ENCODE results near the gene CD9.
"Not testable (repeated sequence)": the region's sequence is repeated elsewhere in the genome, so short reads cannot be mapped to it uniquely, and the experiment has no call there.

Gene CD9, protein sequence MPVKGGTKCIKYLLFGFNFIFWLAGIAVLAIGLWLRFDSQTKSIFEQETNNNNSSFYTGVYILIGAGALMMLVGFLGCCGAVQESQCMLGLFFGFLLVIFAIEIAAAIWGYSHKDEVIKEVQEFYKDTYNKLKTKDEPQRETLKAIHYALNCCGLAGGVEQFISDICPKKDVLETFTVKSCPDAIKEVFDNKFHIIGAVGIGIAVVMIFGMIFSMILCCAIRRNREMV

DNA sequence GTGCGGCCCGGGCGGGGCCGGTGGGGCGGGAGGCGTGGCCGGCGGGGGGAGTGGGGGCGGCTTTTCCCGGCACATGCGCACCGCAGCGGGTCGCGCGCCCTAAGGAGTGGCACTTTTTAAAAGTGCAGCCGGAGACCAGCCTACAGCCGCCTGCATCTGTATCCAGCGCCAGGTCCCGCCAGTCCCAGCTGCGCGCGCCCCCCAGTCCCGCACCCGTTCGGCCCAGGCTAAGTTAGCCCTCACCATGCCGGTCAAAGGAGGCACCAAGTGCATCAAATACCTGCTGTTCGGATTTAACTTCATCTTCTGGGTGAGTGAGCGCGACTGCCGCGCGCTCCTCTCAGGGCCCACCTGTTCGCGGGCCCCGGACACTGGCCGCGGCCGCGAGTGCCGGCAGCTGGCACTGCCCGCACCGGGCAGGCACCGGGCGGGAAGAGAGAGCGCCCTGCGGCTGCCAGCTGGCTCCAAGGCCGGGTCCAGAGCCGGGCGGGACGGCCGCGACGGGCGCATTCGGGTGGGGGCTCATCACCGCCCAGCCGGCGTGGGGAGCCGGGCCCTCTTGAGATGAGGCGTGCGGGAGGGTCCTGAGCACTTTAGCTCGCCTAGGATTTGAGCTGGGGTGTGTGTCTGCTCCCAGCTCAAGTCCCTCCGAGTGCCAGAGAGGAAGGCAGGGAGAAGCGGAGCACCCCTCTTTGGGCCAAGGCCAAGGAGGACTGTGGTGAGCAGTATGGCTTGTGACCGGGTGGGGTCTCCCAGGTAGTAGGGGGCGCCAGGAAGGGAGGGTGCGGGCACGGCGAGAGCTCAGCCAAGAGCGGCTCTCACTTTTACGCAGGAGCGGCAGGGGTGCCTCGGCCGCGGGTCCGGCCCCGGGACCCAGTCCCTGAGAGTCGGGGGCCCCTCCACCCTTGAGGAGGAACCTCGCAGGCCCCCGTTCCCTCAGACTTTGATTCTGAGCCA lies at the start of gene CD9:
CD9 (plus strand) TSS at position 145 of the 957 bp plus-strand sequence; CDS start at position 245, 100 bp downstream.
- in situ Hi-C loops (cut with HindIII; ENCODE audit: low sequenced_read_pairs), result no loop called here

DNA sequence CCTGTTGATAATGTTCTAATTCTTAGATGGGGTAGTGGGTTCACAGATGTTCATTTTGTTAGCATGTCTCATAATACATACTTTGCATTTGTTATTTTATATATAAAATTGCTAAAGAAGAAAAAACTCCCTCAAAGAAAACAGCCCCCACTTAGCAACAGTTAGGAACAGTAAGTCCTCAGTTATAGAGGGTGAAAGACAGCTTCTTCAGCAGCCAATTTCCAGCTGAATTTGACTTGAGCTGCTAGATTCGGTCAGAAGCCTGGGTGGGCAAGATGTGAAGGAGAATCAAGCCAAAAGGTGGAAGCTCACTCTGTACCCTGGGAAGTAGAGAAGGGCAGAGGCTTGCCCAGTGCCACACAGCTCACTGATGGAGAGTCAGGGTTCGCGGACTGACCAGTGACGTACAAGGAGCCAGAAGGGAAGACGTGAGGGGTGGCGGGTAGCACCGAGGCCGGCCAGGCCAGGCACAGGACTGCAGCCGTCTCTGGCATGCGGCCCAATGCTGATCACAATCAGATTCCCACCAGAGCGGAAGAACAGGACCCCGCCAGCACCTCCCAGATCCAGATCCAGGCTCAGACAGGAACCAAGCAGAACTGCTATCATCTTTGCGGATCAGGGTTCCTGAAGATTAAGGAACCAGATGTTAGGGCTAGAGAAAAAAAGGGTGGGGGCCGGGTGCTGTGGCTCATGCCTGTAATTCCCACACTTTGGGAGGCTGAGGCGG lies 45.3 kb upstream of the CD9 start:
- in situ Hi-C loops (cut with HindIII; ENCODE audit: low sequenced_read_pairs), result no loop called here

DNA sequence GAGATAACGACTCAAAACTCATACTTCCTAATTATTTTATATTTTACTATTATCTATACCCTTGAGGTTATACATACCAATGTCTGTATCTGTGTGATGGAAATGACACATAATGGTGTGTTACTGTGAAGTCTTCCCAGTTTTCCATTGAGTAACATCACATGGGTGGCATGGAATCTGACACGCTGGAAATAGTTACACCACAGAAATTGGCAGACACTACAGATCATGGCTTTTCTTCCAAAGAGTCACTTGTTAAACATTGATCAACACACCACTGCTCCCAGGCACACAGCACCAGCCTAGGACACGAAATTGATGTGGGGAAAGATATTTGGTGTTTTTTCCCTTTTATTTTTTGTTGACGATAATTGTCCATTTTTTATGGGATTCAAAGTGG lies 42.7 kb upstream of the CD9 start:
- in situ Hi-C loops (cut with HindIII; ENCODE audit: low sequenced_read_pairs), result no loop called here

DNA sequence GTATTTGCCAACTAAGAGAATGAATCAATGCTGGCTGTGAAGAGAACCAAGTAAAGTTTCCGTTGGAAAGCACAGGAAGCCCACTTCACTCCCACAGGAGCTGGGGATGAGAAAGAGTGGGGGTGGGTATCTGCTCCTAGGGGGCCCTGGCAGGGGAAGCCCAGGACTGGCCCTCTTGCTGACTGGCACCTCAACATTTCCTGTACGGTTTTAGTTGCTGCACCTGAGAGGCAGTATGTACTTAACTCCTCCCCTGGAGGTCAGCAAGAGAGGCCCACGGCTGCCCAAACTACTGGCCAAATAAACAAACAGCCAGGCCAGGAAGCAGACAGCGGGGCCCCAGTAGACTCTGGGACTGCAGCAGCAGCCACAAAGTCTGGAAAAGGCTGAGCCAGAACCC lies 41.9 kb upstream of the CD9 start:
- in situ Hi-C loops (cut with HindIII; ENCODE audit: low sequenced_read_pairs), result no loop called here

DNA sequence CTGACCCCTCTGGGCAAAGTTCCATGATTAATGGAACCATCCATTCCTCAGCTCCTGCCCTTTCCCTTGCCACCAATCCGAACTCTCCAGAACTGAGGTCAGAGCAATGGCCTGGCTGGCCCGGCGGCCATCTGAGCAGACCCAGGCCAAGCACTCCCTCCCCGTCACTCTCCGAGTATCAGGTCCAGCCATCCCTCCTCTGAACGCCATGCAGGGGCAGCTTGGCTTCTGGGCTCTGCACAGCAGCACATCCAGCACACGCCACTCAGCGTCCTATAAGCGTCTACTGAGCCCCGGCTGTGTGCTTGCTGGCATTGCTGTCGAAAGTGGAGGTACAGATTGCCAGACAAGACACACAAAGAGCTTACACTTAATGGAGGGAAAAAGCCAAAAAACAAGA lies 41.5 kb upstream of the CD9 start:
- in situ Hi-C loops (cut with HindIII; ENCODE audit: low sequenced_read_pairs), result no loop called here

DNA sequence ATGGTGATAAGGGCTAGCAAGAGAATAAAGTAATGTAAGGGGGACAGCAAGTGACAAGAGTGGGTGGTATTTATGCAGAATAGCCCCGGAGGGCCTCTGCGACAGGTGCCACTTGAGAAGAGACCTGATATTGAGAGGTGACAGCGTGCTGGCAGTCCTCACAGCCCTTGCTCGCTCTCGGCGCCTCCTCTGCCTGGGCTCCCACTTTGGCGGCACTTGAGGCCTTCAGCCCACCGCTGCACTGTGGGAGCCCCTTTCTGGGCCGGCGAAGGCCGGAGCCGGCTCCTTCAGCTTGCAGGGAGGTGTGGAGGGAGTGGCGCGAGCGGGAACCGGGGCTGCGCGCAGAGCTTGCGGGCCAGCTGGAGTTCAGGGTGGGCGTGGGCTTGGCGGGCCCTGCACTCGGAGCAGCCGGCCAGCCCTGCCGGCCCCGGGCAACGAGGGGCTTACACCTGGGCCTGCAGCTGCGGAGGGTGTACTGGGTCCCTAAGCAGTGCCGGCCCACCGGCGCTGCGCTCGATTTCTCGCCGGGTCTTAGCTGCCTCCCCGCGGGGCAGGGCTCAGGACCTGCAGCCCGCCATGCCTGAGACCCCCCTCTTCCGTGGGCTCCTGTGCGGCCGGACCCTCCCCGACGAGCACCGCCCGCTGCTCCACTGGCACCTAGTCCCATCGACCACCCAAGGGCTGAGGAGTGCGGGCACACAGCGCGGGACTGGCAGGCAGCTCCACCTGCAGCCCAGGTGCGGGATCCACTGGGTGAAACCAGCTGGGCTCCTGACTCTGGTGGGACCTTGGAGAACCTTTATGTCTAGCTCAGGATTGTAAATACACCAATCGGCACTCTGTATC lies 40.8 kb upstream of the CD9 start:
- in situ Hi-C loops (cut with HindIII; ENCODE audit: low sequenced_read_pairs), result not testable (repeated sequence)

DNA sequence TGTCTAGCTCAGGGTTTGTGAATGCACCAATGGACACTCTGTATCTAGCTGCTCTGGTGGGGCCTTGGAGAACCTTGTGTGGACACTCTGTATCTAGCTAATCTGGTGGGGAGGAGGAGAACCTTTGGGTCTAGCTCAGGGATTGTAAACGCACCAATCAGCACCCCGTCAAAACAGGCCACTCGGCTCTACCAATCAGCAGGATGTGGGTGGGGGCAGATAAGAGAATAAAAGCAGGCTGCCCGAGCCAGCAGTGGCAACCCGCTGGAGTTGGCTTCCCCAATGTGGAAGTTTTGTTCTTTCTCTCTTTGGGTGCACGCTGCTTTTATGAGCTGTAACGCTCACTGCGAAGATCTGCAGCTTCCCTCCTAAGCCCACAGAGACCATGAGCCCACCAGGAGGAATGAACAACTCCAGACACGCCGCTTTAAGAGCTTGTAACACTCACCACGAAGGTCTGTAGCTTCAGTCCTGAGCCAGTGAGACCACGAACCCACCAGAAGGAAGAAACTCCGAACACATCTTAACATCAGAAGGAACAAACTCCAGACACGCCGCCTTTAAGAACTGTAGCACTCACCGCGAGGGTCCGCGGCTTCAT lies 40.1 kb upstream of the CD9 start:
- in situ Hi-C loops (cut with HindIII; ENCODE audit: low sequenced_read_pairs), result not testable (repeated sequence)

DNA sequence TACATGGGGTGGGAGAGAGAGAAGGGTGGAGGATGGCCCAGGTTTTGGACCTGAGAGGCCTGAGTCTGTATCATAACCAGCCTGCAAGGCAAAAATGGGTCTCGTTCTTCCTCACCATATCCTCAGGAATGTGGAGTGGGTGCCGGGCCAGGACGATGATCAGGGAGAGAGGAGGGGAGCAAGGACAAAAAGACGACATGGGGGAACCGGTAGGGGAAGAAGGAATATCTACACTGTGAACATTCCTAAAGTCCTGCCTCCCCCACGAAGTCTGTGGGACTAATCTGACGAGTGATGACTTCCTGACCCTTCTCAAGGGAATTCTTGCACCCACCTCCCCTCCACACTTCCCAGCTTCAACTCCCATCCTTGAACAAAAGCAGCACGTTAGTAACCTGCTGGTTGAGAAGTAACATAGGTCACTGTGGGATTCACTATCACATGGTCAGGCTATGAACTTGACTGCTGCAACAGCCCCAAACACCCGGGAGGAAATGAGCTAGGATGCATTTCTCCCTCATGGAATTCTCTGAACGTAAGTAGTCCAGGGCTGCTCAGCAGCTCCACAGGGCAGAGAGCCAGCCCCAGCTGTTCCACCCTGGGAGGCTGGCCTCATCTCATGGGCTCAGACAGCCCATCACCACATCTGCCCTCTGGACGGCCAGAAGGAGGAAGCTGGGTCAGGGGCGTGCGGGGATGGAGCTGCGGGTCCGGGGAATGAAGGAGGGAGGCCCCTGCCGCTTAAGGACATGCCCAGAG lies 38.9 kb upstream of the CD9 start:
- in situ Hi-C loops (cut with HindIII; ENCODE audit: low sequenced_read_pairs), result no loop called here

DNA sequence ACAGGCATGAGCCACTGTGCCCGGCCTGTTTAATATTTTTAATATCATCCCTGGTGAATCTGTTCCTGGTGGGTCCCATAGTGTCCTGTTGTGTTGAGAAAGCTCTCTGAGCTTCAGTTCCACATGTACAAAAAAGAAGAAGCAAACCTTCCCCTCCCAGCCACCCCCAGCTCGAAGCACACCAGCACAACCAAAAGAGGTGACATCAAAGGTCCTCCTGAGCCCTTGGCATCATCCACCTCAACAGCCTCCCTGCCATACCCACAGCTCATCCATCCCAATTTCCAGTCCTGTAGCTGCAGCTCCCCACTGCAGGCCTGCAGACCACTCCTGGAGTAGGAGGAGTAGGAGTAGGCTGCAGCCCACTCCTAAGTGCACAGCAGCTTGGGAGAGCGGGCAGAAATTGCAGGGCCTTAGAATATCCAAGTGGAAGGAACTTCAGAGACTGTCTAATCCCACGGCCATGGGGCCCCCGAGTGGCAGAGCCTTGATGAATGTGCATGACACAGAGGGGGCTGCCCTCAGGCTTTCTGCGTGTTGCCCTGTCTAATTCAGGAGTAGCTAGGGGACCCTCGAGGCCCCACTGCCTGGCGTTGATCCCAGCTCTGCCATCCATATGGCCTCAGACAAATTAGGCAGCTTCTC lies 36.7 kb upstream of the CD9 start:
- in situ Hi-C loops (cut with HindIII; ENCODE audit: low sequenced_read_pairs), result no loop called here

DNA sequence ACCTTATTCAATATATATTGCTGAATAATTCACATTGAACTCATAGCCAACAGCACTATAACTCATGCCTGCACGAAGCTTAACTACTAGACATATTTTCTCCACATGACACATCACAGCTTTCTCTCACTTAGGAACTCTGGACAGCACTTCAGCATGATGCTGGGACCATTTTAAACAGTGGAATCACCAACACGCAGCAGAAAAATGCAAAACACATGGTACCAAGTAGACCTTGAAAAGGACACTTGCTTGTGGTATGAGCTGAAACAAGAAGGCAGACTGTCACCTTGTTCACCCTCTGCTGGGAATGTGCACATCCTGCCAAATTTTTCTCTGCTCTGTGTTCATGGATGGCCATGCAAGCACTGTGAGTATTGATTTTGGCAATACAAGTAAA lies 34.8 kb upstream of the CD9 start:
- in situ Hi-C loops (cut with HindIII; ENCODE audit: low sequenced_read_pairs), result no loop called here

DNA sequence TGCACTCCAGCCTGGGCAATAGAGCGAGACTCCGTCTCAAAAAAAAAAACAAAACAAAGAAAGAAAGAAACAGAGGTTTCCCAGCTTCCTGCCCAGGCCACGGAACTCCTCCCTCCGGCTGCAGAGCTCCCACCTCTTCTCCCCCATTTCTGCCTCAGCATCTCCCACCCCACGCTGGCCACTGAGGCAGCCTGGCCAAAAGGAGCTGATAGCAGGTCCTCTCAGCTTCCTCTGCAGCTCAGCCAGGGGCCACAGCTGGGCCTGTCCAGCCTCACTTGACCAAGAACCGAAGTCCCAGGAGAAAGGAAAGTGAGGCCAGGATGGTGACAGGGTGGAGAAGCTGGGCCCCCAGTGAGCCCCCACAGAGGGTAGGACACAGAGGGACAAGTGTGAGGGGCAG lies 33.4 kb upstream of the CD9 start:
- in situ Hi-C loops (cut with HindIII; ENCODE audit: low sequenced_read_pairs), result no loop called here

DNA sequence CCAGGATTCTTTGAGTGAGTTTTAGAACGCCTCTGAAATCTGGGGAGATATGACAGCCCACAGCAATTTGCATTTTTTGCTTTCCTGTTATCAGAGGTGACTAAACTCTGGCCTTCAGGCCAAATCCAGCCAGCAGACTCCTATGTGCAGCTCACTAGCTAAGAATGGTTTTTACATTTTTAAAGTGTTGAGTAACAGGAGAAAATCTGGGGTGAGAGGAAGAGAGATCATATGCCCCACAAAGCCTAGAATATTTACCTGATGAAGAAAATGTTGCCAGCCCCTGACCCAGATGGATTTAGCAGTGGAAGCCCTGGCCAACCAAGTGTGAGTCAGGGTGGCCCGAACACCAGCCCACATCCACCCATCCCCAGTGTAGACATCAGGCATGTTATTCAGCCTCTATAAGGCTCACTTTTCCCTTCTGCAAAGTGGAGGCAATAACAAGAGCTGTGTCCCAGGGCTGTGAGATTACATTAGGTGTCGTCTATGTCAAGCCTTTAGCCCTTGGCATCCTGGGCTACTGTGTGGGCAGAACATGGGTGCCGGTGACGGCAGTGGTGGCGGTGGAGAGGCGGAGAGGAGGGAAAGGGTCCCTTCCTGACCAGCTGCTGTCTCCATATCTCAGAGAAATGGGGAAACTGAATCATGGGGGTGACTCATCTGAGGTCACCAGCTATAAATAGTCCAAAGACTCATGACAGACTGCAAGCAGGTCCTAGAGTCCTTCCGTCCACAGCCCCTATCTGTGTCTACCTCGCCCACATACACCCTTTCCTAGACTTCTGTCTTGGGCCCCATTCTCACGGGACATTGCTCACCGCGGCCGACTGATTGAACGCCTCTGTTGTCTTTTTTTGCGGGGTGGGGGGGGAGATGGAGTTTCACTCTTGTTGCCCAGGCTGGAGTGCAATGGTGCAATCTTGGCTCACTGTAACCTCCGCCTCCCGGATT lies 32.6 kb upstream of the CD9 start:
- in situ Hi-C loops (cut with HindIII; ENCODE audit: low sequenced_read_pairs), result no loop called here

DNA sequence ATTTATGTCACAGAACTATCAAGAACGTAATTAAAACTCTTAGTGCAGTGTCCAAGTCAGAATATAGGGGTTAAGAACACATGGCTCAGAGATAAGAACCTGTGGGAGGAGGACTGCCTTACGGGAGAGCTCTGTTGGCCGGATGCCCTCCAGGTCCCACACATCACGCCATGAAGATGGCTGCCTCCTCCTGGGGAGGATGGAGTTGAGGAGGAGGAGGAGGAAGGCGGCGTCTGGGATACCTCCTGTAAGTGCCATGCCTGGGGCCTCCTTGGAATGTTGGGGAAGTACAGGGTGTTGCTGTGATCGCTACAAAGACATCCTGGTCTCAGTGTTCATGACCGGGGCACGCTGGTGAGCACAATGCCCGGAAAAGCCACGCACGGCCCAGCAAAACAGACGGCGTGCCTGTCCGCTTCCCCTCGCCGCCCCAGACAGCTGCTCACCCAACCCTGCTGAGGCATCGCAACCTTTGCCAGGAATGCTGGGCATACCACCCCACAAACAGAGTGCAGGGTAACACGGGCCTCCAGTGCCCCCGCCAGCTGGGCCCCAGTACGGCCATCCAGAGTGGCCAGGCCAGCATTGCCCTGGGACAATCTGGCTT lies 28.7 kb upstream of the CD9 start:
- in situ Hi-C loops (cut with HindIII; ENCODE audit: low sequenced_read_pairs), result no loop called here

DNA sequence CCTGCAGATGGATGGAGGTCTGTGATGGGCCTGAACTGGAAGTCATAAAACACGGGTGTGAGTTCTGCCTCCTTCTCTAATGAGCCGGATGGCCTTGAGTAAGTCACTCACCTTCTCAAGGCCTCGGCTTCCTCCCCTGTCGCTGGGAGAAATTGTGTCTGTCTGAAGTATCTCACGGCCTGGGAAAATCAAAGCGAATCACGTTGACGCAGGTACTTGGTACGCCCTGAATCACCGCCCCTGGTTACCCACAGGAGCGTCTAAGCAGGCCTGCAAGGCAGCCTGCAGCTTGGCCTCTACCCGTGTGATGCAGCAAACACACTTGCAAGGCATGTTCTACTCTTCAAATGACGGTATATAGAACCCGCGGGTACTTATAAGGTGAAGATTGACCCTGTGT lies 28.1 kb upstream of the CD9 start:
- in situ Hi-C loops (cut with HindIII; ENCODE audit: low sequenced_read_pairs), result no loop called here

DNA sequence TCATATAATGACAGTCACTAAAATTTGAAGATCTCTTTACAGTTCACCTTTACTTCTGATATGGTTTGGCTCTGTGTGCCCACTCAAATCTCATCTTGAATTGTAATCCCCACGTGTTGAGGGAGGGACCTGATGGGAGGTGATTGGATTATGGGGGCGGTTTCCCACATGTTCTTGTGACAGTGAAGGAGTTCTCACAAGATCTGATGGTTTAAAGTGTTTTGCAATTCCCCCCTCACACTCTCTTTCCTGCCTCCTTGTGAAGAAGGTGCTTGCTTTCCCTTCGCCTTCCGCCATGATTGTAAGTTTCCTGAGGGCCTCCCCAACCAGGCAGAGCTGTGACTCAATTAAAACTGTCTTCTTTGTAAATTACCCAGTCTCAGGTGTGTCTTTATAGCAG lies 27.3 kb upstream of the CD9 start:
- in situ Hi-C loops (cut with HindIII; ENCODE audit: low sequenced_read_pairs), result no loop called here

DNA sequence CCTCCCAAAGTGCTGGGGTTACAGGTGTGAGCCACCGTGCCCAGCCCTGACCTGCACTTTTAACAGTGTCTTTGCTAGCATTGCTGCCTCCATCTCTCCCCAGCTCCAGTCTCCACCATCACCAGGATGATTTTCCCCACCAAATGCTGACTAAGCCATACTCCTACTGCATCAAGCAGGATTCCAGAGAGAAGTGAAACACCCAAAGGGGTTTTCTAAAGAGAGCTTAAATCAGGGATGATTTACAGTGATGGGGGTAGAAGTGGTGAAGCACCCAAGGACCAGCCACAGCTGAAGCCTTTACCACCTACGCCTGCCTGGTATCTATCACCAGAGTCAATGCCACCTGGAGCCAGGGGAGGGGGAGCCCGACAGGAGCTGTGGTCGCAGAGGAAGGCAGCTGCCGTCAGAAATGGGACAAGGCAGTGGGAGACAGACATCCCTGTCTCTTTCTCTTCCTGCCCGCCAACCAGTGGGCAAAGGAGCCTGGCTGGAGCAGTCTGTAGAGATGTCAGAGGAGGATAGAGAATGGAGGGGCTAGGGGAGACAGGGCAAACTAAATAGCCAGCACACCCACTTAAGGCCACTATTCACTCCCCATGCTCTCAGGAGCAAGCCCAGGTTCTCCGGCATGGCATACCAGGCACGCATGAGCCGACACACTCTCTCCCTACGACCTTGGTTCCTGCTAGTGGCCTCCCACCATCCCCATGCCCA lies 22.4 kb upstream of the CD9 start:
- in situ Hi-C loops (cut with HindIII; ENCODE audit: low sequenced_read_pairs), result no loop called here

Measured in DLD1 (cell line).